ENCODE data around the gene BRD3OS. TPM values are rescaled to one million over a fixed set of nuclear protein-coding genes. Genes with fewer than 3 reads are reported as not detected.

Gene BRD3OS
- total and polyA plus RNA-seq, 2 of the 4 experiments (the other 2 are of a cell fraction), result 15.8 to 20.7 TPM

GRCh38 chr9:133982971-133983720 lies 42.1 kb upstream of the BRD3OS start (continued):
- TF ChIP-seq MXI1 (IDR thresholded peaks at IDR 0.05; ENCODE audit: borderline replicate concordance, low read depth, low read length) (no peak), NFE2L2 (IDR thresholded peaks at IDR 0.05; ENCODE audit: low read depth, low read length) (no peak), SMC3 (IDR thresholded peaks at IDR 0.05; ENCODE audit: low read depth, low read length) (no peak), CEBPB (IDR thresholded peaks at IDR 0.05; ENCODE audit: low read depth, low read length) (no peak), CHD1 (IDR thresholded peaks at IDR 0.05; ENCODE audit: low read depth, low read length) (no peak), RCOR1 (IDR thresholded peaks at IDR 0.05; ENCODE audit: insufficient replicate concordance, low read length) (no peak)

GRCh38 chr9:133986061-133986460 lies 39.2 kb upstream of the BRD3OS start:
- dilution Hi-C loops (cut with HindIII; ENCODE audit: low sequenced_read_pairs, unreplicated experiment), result no loop called here
- ChIA-PET POLR2A (ENCODE audit: unreplicated experiment) (no interaction called here), CTCF (no interaction called here)
- Histone ChIP-seq H3K56ac (ENCODE audit: extremely low read depth, insufficient read depth, low read length) (no peak overlapping the region), H3K79me1 (ENCODE audit: low read depth in 1 of 2, low read length in 2 of 2) (peaks cover 23 to 78% of the 10 kb centered on the region in 2 experiments), H3K4me2 (ENCODE audit: low read depth, low read length) (no peak overlapping the region), H3K4me3 (ENCODE audit: insufficient read depth, low read depth, low read length) (no peak overlapping the region), H3K36me3 (ENCODE audit: control insufficient read depth, insufficient read depth, low read length) (0 out of 2 replicates have a peak, but pooled peaks cover 1% of the 10 kb centered on the region), H3K27me3 (ENCODE audit: control insufficient read depth, insufficient read depth, low read length) (no peaks in the 10 kb centered on the region), H2BK120ac (ENCODE audit: low read depth, low read length) (no peak overlapping the region), H4K8ac (ENCODE audit: low read depth in 2 of 2, low read length in 2 of 2) (no peak overlapping the region), H2AFZ (replicated peaks; ENCODE audit: low read length, poor library complexity) (no peak overlapping the region), H3K4ac (ENCODE audit: low read depth, low read length) (no peak overlapping the region), H2AK9ac (replicated peaks; ENCODE audit: low read depth, low read length, poor library complexity) (no peak overlapping the region), H3K27ac (ENCODE audit: insufficient read depth, low read length) (no peak overlapping the region), H2AK5ac (ENCODE audit: low read depth, low read length) (no peak overlapping the region), H3K18ac (ENCODE audit: low read depth, low read length) (no peak overlapping the region), H2BK15ac (ENCODE audit: low read depth, low read length) (no peak overlapping the region), H4K91ac (ENCODE audit: insufficient read depth, low read depth, low read length) (no peak overlapping the region), H3K23ac (ENCODE audit: low read depth, low read length) (no peak overlapping the region), H3K9me1 (ENCODE audit: insufficient read depth, low read length) (peaks cover 19% of the 10 kb centered on the region), H3K9ac (ENCODE audit: low read depth, low read length) (no peak overlapping the region), H4K20me1 (ENCODE audit: insufficient read depth, low read length) (peaks cover 84% of the 10 kb centered on the region), H3K14ac (replicated peaks; ENCODE audit: low read depth, low read length) (no peak overlapping the region), H3K9me3 (ENCODE audit: control insufficient read depth, insufficient read depth, low read length) (no peaks in the 10 kb centered on the region), H4K5ac (ENCODE audit: low read depth, low read length) (no peak overlapping the region), H3K4me1 (ENCODE audit: control insufficient read depth, insufficient read depth, low read length) (peaks cover 4% of the 10 kb centered on the region; the same call in 1 of the 2 replicates), H2BK20ac (ENCODE audit: low read depth, low read length) (no peak overlapping the region), H2BK5ac (ENCODE audit: low read depth, low read length, poor library complexity, severe bottlenecking) (no peak overlapping the region)
- ATAC-seq (ENCODE audit: low read depth) (no peak), DNase-seq (no peak)
- 63% methylated on average over 4 of the region's 6 CpGs; no CpG with 5 or more reads in 1 of the 2 experiments for WGBS, 2 experiments (ENCODE audit: extremely low coverage in 2 of 2, insufficient read length in 1 of 2)
- no peak for TF ChIP-seq MAFK (IDR thresholded peaks at IDR 0.05; ENCODE audit: low read depth, low read length)
- no peak for TF ChIP-seq ELK1 (IDR thresholded peaks at IDR 0.05; ENCODE audit: borderline replicate concordance, low read depth, low read length)
- TF ChIP-seq BHLHE40 (IDR thresholded peaks at IDR 0.05; ENCODE audit: low read depth, low read length), result no peak
- TF ChIP-seq RCOR1 (IDR thresholded peaks at IDR 0.05; ENCODE audit: insufficient replicate concordance, low read length), result no peak
- in situ Hi-C loops (cut with MboI; ENCODE audit: low sequenced_read_pairs), result no loop called here
- intact Hi-C loops (cut with micrococcal nuclease), result no loop called here
- BruUV-seq (replicated peaks), result no TSS peak
